ENCODE results near the gene DNAJC9.
A peak's percentile ranks its signal among the peaks of the same experiment; 100 is the strongest.

DNAJC9 gene

GRCh38 chr10:73238990-73239566, 8.0 kb downstream of the DNAJC9 start:
- no peak for DNase-seq (ENCODE audit: low spot score)

GRCh38 chr10:73234695-73235094, 12.4 kb downstream of the DNAJC9 start:
- no peak for DNase-seq (ENCODE audit: low spot score)

DNA sequence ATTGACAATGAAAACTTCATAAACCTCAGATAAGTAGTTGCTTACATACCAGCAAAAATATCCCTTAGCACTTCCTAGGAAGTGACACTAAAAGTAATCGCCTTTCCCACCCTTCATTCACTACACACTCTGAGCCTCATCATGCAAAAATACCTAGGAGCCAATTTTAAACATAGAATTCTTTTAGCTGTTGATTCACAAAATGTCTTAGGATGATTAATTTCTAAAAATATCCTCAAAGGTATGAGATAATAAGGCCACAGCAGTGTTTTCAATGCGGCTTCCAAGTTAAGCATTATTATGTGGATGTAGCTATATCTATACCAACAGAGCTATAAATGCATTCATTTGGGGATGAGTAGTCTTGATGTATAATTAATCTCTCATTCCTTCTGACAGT, 13.2 kb downstream of the DNAJC9 start:
- no peak for DNase-seq (ENCODE audit: low spot score)

DNA sequence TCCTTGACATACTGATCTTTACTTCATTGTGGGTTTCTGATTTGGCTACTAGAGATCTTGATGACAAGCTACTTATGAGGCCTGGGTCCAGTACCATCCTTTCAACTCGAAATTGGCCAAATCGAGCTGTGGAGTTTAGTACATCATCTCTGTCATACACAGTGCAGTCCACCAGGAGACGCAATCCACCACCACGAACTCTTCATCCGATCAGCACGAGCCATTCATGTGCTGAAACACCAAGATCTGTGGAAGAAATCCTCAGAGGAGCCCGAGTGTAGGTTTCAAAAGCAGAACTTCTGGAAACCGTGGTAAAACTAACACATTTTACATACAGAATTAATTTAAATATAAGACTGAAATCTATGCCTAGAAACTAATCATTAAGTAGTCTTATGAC, 14.2 kb downstream of the DNAJC9 start:
- peak; percentile 49 for DNase-seq (ENCODE audit: low spot score)

DNA sequence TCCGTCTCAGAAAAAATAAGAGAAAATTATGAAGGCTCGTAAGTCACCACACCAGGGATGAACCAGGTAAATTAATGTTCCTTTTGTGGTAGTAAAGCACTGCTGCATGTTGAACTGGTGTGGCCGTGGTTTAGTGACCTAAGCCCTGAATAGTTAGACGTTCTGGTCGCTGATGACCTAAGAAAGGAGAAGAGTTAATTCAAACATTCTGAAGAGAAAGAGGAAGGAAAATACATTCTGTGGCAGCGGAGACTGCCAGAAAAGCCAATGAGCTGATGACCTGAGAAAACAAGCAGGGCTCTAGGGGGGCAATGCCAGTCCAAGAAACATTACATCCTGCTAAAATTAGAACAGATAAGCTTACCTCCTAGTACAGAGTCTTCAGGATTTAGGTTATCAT, 17.5 kb downstream of the DNAJC9 start:
- DNase-seq (ENCODE audit: low spot score): no peak

- no peak for DNase-seq (ENCODE audit: low spot score)
These were observed 18.8 kb downstream of the DNAJC9 start for GRCh38 chr10:73228247-73228646.

- no peak for DNase-seq (ENCODE audit: low spot score)
These were observed 20.4 kb downstream of the DNAJC9 start for GRCh38 chr10:73226663-73227062.

GRCh38 chr10:73225518-73225917, 21.5 kb downstream of the DNAJC9 start:
- DNase-seq (ENCODE audit: low spot score): no peak

GRCh38 chr10:73220989-73221388, 26.1 kb downstream of the DNAJC9 start:
- DNase-seq (ENCODE audit: low spot score): no peak

DNA sequence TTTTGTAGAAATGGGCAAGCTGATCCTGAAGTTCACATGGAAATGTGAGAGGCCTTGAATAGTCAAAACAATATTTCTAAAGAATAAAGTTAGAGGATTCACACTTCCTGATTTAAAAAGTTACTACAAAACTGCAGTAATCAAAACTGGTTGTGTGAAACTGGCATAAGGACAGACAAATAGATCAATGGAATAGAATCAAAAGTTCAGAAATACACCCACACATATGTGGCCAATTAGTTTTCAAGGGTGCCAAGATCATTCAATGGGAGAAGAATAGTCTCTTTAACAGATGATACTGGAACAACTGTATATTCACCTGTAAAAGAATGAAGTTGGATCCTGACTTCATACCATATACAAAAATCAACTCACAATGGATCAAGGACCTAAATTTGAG, 27.7 kb downstream of the DNAJC9 start:
- DNase-seq (ENCODE audit: low spot score): no peak

DNA sequence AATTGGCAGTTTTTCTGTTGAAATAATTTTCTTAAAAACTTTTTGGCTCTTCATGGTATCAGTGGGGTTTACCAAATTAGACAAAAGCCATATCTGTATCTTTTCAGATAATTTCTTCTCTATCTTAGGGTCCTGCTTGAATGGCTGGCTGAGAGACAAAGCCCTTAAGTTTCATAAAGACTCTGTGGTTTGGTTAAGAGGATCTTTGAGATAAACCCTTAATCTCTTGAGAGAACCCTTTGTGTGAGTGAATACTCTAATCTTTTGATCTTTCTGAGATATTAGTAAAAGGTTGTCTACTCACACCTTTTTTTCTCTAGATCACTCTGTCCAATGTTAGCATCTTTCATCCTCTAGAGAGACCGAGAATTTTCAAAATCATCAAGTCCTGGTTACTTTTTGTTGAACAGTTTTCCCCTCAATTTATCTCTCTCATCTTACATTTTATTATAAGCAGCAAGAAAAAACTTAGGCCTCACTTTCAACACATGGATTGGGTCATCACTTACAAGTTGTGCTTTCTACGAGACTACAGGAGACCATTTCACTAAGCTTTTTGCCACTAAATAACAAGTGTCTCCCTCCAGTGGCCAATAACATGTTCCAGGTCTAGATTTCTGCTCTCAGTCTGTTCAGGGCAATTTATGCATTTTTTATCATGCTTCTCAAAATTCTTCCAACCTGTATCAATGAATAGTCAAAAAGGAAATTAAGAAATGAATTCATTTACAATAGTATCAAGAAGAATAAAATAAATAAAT, 28.4 kb downstream of the DNAJC9 start:
- DNase-seq (ENCODE audit: low spot score): peak; percentile 34

GRCh38 chr10:73217628-73218027, 29.4 kb downstream of the DNAJC9 start:
- no peak for DNase-seq (ENCODE audit: low spot score)

GRCh38 chr10:73215749-73216148, 31.3 kb downstream of the DNAJC9 start:
- DNase-seq (ENCODE audit: low spot score): no peak

GRCh38 chr10:73211106-73211811, 35.8 kb downstream of the DNAJC9 start:
- DNase-seq (ENCODE audit: low spot score): no peak

GRCh38 chr10:73210395-73211105, 36.5 kb downstream of the DNAJC9 start:
- no peak for DNase-seq (ENCODE audit: low spot score)

DNA sequence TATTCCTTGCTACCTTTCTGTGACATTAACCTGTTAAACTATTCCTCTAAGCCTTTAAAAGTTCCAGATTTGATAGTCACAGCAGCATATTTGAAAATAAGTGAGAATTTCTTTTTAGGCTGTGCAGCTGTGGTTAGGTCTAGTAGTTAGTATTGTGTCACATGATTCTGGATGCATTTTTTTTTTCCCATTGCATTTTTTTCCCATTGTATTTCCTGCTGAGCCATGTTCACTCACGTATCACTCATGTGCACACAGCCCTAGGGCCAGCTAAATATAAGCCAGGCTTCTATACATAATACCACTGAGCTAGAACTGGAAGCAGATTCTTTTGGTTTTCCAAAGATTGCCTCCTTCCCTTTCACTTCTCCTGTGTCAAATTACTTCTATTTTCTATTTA, 37.4 kb downstream of the DNAJC9 start:
- DNase-seq (ENCODE audit: low spot score): no peak

GRCh38 chr10:73207883-73208282, 39.2 kb downstream of the DNAJC9 start:
- DNase-seq (ENCODE audit: low spot score): no peak

GRCh38 chr10:73206385-73206784, 40.7 kb downstream of the DNAJC9 start:
- DNase-seq (ENCODE audit: low spot score): no peak

GRCh38 chr10:73205890-73206289, 41.2 kb downstream of the DNAJC9 start:
- DNase-seq (ENCODE audit: low spot score): no peak

GRCh38 chr10:73205081-73205480, 42.0 kb downstream of the DNAJC9 start:
- no peak for DNase-seq (ENCODE audit: low spot score)

Measured in hematopoietic multipotent progenitor cell treated with erythropoietin and hydrocortisone succinate and interleukin-3 and kit ligand, for 17 days (in vitro differentiated cells).